IMR-90 (cell line): Measurements from ENCODE around the gene ACP4. TPM values are rescaled to one million over a fixed set of nuclear protein-coding genes. Genes with fewer than 3 reads are reported as not detected.

Experiments
- ATAC-seq: fragments of 200-7000 bp; cut with Tn5 transposase; 2 replicates; pipeline ENCODE4 v1.9.1; 2020; ENCODE audit warnings: low read depth, mild to moderate bottlenecking, moderate library complexity
- BruUV-seq: library from RNA; stranded (reverse); fragments of 400-500 nt; replicated peaks from 2 replicates; lab custom pipeline; 2021; lab: Mats Ljungman, UMichigan
- CTCF ChIA-PET: fragments of 300-600 bp; formaldehyde crosslinking; extraction: SDS; loops from one replicate; lab custom pipeline; 2021; ENCODE audit warnings: antibody characterized with exemption; lab: Yijun Ruan, JAX
- POLR2A ChIA-PET: fragments of 300-600 bp; sonication (Branson Sonifier 250); formaldehyde crosslinking; loops from one replicate; lab custom pipeline; 2022; ENCODE audit warnings: antibody characterized with exemption; ENCODE audit not compliant: unreplicated experiment; lab: Charles Lee
- DNase-seq: peaks from one replicate; pipeline ENCODE4 v3.0.0; 2013
- H2AFZ ChIP-seq: replicated peaks from 2 replicates; pipeline ENCODE3; 2013; ENCODE audit warnings: low read length, mild to moderate bottlenecking; ENCODE audit not compliant: poor library complexity
- H2AK5ac ChIP-seq: 2 replicates; pipeline ENCODE4 v1.6.1; 2013; ENCODE audit warnings: low read depth, low read length, inconsistent platforms
- H2AK9ac ChIP-seq: replicated peaks from 2 replicates; pipeline ENCODE3; 2013; ENCODE audit warnings: mild to moderate bottlenecking, low read depth, low read length, moderate library complexity; ENCODE audit not compliant: poor library complexity
- H2BK120ac ChIP-seq: 2 replicates; pipeline ENCODE4 v1.6.1; 2013; ENCODE audit warnings: low read depth, low read length, inconsistent platforms
- H2BK15ac ChIP-seq: 3 replicates; pipeline ENCODE4 v1.6.1; 2013; ENCODE audit warnings: low read depth, low read length, inconsistent platforms
- H2BK20ac ChIP-seq: 2 replicates; pipeline ENCODE4 v1.6.1; 2013; ENCODE audit warnings: low read depth, mild to moderate bottlenecking, inconsistent platforms, low read length, moderate library complexity
- H2BK5ac ChIP-seq: 2 replicates; pipeline ENCODE4 v1.6.1; 2013; ENCODE audit warnings: mild to moderate bottlenecking, low read depth, low read length, inconsistent platforms; ENCODE audit not compliant: poor library complexity, severe bottlenecking
- H3K14ac ChIP-seq: replicated peaks from 2 replicates; pipeline ENCODE4 v1.6.1; 2013; ENCODE audit warnings: low read depth, low read length, inconsistent platforms
- H3K18ac ChIP-seq: 2 replicates; pipeline ENCODE4 v1.6.1; 2013; ENCODE audit warnings: low read depth, low read length, control low read depth
- H3K23ac ChIP-seq: 2 replicates; pipeline ENCODE4 v1.6.1; 2013; ENCODE audit warnings: low read depth, low read length, inconsistent platforms
- H3K27ac ChIP-seq: 2 replicates; pipeline ENCODE4 v1.5.1; 2013; ENCODE audit warnings: mild to moderate bottlenecking, control low read depth, low read length; ENCODE audit not compliant: insufficient read depth
- H3K27me3 ChIP-seq: 2 replicates; pipeline ENCODE4 v1.6.1; 2013; ENCODE audit warnings: low read length; ENCODE audit not compliant: control insufficient read depth, insufficient read depth
- H3K36me3 ChIP-seq: 2 replicates; pipeline ENCODE4 v1.6.1; 2013; ENCODE audit warnings: low read length, mixed read lengths; ENCODE audit not compliant: control insufficient read depth, insufficient read depth
- H3K4ac ChIP-seq: 2 replicates; pipeline ENCODE4 v1.6.1; 2013; ENCODE audit warnings: low read depth, low read length, inconsistent platforms
- H3K4me1 ChIP-seq: 2 replicates; pipeline ENCODE4 v1.6.1; 2013; ENCODE audit warnings: low read length, mixed read lengths; ENCODE audit not compliant: control insufficient read depth, insufficient read depth
- H3K4me2 ChIP-seq: 2 replicates; pipeline ENCODE4 v1.6.1; 2013; ENCODE audit warnings: low read depth, mild to moderate bottlenecking, control low read depth, low read length, moderate library complexity
- H3K4me3 ChIP-seq: 2 replicates; pipeline ENCODE4 v1.5.1; 2013; ENCODE audit warnings: low read depth, mild to moderate bottlenecking, control low read depth, low read length, moderate library complexity; ENCODE audit not compliant: insufficient read depth
- H3K56ac ChIP-seq: 2 replicates; pipeline ENCODE4 v1.6.1; 2013; ENCODE audit warnings: low read length, inconsistent platforms; ENCODE audit not compliant: insufficient read depth; ENCODE audit errors: extremely low read depth
- H3K79me1 ChIP-seq, 2 experiments: 2 replicates each; pipeline ENCODE4 v1.6.1; 2013; ENCODE audit warnings: low read length in 2 of 2, inconsistent platforms in 1 of 2, low read depth in 1 of 2
- H3K9ac ChIP-seq: 2 replicates; pipeline ENCODE4 v1.6.1; 2013; ENCODE audit warnings: low read depth, low read length, control low read depth
- H3K9me1 ChIP-seq: 2 replicates; pipeline ENCODE4 v1.6.1; 2013; ENCODE audit warnings: low read length, inconsistent platforms; ENCODE audit not compliant: insufficient read depth
- H3K9me3 ChIP-seq: 2 replicates; pipeline ENCODE4 v1.6.1; 2013; ENCODE audit warnings: low read length; ENCODE audit not compliant: control insufficient read depth, insufficient read depth
- H4K20me1 ChIP-seq: 2 replicates; pipeline ENCODE4 v1.6.1; 2013; ENCODE audit warnings: low read length, inconsistent platforms; ENCODE audit not compliant: insufficient read depth
- H4K5ac ChIP-seq: 2 replicates; pipeline ENCODE4 v1.6.1; 2013; ENCODE audit warnings: mild to moderate bottlenecking, low read depth, low read length, control low read depth
- H4K8ac ChIP-seq, 2 experiments: 2 replicates each; pipeline ENCODE4 v1.6.1; 2013; ENCODE audit warnings: low read depth in 2 of 2, low read length in 2 of 2, control low read depth in 1 of 2, inconsistent platforms in 1 of 2
- H4K91ac ChIP-seq: 2 replicates; pipeline ENCODE4 v1.6.1; 2013; ENCODE audit warnings: low read depth, low read length, inconsistent platforms; ENCODE audit not compliant: insufficient read depth
- BHLHE40 ChIP-seq: fragments of 150-350 bp; IDR thresholded peaks from 2 replicates; pipeline ENCODE4 v1.6.1; 2016; ENCODE audit warnings: mild to moderate bottlenecking, low read depth, low read length
- CEBPB ChIP-seq: IDR thresholded peaks from 2 replicates; pipeline ENCODE4 v1.6.1; 2012; ENCODE audit warnings: low read depth, low read length, improper control_type of control experiment
- CHD1 ChIP-seq: IDR thresholded peaks from 2 replicates; pipeline ENCODE4 v1.6.1; 2012; ENCODE audit warnings: low read depth, low read length, improper control_type of control experiment
- CTCF ChIP-seq: conservative IDR thresholded peaks from 2 replicates; pipeline ENCODE4 v1.5.1; 2012; ENCODE audit warnings: mild to moderate bottlenecking, low read depth, low read length, improper control_type of control experiment
- ELK1 ChIP-seq: fragments of 150-350 bp; IDR thresholded peaks from 2 replicates; pipeline ENCODE4 v1.6.1; 2016; ENCODE audit warnings: low read depth, mild to moderate bottlenecking, low read length, moderate library complexity, borderline replicate concordance
- FOS ChIP-seq: fragments of 150-350 bp; IDR thresholded peaks from 2 replicates; pipeline ENCODE4 v1.6.1; 2016; ENCODE audit warnings: low read depth, low read length
- MAFK ChIP-seq: IDR thresholded peaks from 2 replicates; pipeline ENCODE4 v1.6.1; 2012; ENCODE audit warnings: low read depth, low read length, improper control_type of control experiment
- MAZ ChIP-seq: IDR thresholded peaks from 2 replicates; pipeline ENCODE4 v1.6.1; 2012; ENCODE audit warnings: low read depth, mild to moderate bottlenecking, low read length, improper control_type of control experiment, moderate library complexity, borderline replicate concordance
- MXI1 ChIP-seq: IDR thresholded peaks from 2 replicates; pipeline ENCODE4 v1.6.1; 2012; ENCODE audit warnings: low read depth, mild to moderate bottlenecking, low read length, moderate library complexity, borderline replicate concordance
- NFE2L2 ChIP-seq: fragments of 150-350 bp; IDR thresholded peaks from 2 replicates; pipeline ENCODE4 v1.6.1; 2016; ENCODE audit warnings: low read depth, mild to moderate bottlenecking, low read length
- POLR2A ChIP-seq: IDR thresholded peaks from 2 replicates; pipeline ENCODE4 v1.6.1; 2012; ENCODE audit warnings: mild to moderate bottlenecking, low read depth, low read length
- RAD21 ChIP-seq: IDR thresholded peaks from 2 replicates; pipeline ENCODE4 v1.6.1; 2012; ENCODE audit warnings: low read length, improper control_type of control experiment
- RCOR1 ChIP-seq: IDR thresholded peaks from 2 replicates; pipeline ENCODE4 v1.6.1; 2012; ENCODE audit warnings: mild to moderate bottlenecking, low read length, improper control_type of control experiment; ENCODE audit not compliant: insufficient replicate concordance
- RFX5 ChIP-seq: IDR thresholded peaks from 2 replicates; pipeline ENCODE4 v1.8.0; 2012; ENCODE audit warnings: low read depth, mild to moderate bottlenecking, low read length, moderate library complexity
- SMC3 ChIP-seq: fragments of 150-350 bp; IDR thresholded peaks from 2 replicates; pipeline ENCODE4 v1.6.1; 2016; ENCODE audit warnings: low read depth, mild to moderate bottlenecking, antibody characterized with exemption, low read length, moderate library complexity
- USF2 ChIP-seq: fragments of 150-350 bp; IDR thresholded peaks from 2 replicates; pipeline ENCODE4 v1.6.1; 2017; ENCODE audit warnings: mild to moderate bottlenecking, antibody characterized with exemption, low read length, low read depth
- WGBS, 2 experiments: methylation state at CpG; one replicate each; pipeline versions ENCODE4 v1.1.5 to v1.1.7; 2013; ENCODE audit warnings: missing lambda C conversion rate in 2 of 2; ENCODE audit not compliant: insufficient read length in 1 of 2; ENCODE audit errors: extremely low coverage in 2 of 2; 5-methylcytosine and 5-hydroxymethylcytosine counted together
- dilution Hi-C: fragments of 300-500 bp; cut with HindIII; formaldehyde crosslinking; loops from one replicate; pipeline ENCODE4 v1.14.3; 2018; ENCODE audit warnings: low sequenced_read_pairs; ENCODE audit not compliant: unreplicated experiment
- in situ Hi-C: fragments of 300-500 bp; cut with MboI; formaldehyde crosslinking; loops from 3 replicates; pipeline ENCODE4 v1.14.3; 2019; ENCODE audit warnings: low sequenced_read_pairs, inconsistent platforms, mixed read lengths
- intact Hi-C: fragments of 100-400 bp; cut with micrococcal nuclease; formaldehyde crosslinking; loops from 2 replicates; pipeline ENCODE4 v1.10.0; 2022
- polyA plus RNA-seq, 3 experiments: library from polyadenylated mRNA; depleted of rRNA; stranded (reverse); fragments of >200 nt; gene quantifications; 2 replicates each; pipeline ENCODE4 v1.2.3, GENCODE V29; 2012; ENCODE audit warnings: low replicate concordance in 1 of 3
- total RNA-seq: library from RNA; depleted of rRNA; stranded (reverse); fragments of >200 nt; gene quantifications from 2 replicates; pipeline ENCODE4 v1.2.3, GENCODE V29; 2012

Gene ACP4
- total and polyA plus RNA-seq, 2 of the 4 experiments (the other 2 are of a cell fraction) = not detected

- WGBS, 2 experiments = 0% methylated on average over 1 of the region's 6 CpGs; no CpG with 5 or more reads in 1 of the 2 experiments
- Histone ChIP-seq H3K18ac (no peak overlapping the region), H3K56ac (no peak overlapping the region), H3K9me1 (no peaks in the 10 kb centered on the region), H2BK5ac (no peak overlapping the region), H2BK120ac (no peak overlapping the region), H3K27me3 (peaks cover 6% of the 10 kb centered on the region), H3K36me3 (no peaks in the 10 kb centered on the region), H2BK20ac (no peak overlapping the region), H3K27ac (no peak overlapping the region), H3K9ac (no peak overlapping the region), H2AFZ (no peak overlapping the region), H3K23ac (no peak overlapping the region), H2AK5ac (no peak overlapping the region), H3K4me2 (no peak overlapping the region), H3K4me3 (no peak overlapping the region), H4K20me1 (no peaks in the 10 kb centered on the region), H2AK9ac (no peak overlapping the region), H3K9me3 (no peaks in the 10 kb centered on the region), H4K91ac (no peak overlapping the region), H4K8ac (no peak overlapping the region), H3K79me1 (no peaks in the 10 kb centered on the region), H2BK15ac (no peak overlapping the region), H3K14ac (no peak overlapping the region), H3K4ac (no peak overlapping the region), H3K4me1 (no peaks in the 10 kb centered on the region), H4K5ac (no peak overlapping the region)
- intact Hi-C loops = no loop called here
- in situ Hi-C loops = no loop called here
- ATAC-seq (no peak), DNase-seq (no peak)
- POLR2A ChIA-PET = no interaction called here
- dilution Hi-C loops = no loop called here
- no TSS peak for BruUV-seq
- no peak for TF ChIP-seq SMC3
- no peak for TF ChIP-seq BHLHE40
- TF ChIP-seq ELK1 = no peak
- TF ChIP-seq RFX5 = no peak
- TF ChIP-seq CEBPB = no peak
- no peak for TF ChIP-seq MAFK
- no peak for TF ChIP-seq MXI1
- no peak for TF ChIP-seq POLR2A
- TF ChIP-seq CTCF = no peak
- no peak for TF ChIP-seq RCOR1
- TF ChIP-seq FOS = no peak
- no peak for TF ChIP-seq NFE2L2
- no peak for TF ChIP-seq CHD1
- no peak for TF ChIP-seq RAD21
- no peak for TF ChIP-seq MAZ
- TF ChIP-seq USF2 = no peak
- CTCF ChIA-PET = no interaction called here
These were observed 40.7 kb upstream of the ACP4 start for GRCh38 chr19:50749490-50749889.
